Stimulated activated CD4-positive, alpha-beta T cell treated with anti-CD3 and anti-CD28 coated beads, Interleukin-4, amount 100 ng/mL, for 4 hours (primary cell): ENCODE results near the gene SSR2.

Experiments used
- DNase-seq, 2 experiments: peaks; one replicate each; pipeline ENCODE4 v3.0.0-alpha.2; 2020

Gene SSR2

GRCh38 chr1:155971910-155972809 lies 48.6 kb downstream of the SSR2 start:
- DNase-seq = no peak

GRCh38 chr1:155970531-155971167 lies 50.1 kb downstream of the SSR2 start:
- peak in 1 of 2 experiments; percentile 47 for DNase-seq

GRCh38 chr1:155969377-155969791 lies 51.4 kb downstream of the SSR2 start:
- no peak for DNase-seq

- DNase-seq = no peak
Measured at GRCh38 chr1:155968670-155969069, 52.1 kb downstream of the SSR2 start.

- no peak for DNase-seq
Measured at GRCh38 chr1:155968051-155968400, 52.7 kb downstream of the SSR2 start.

GRCh38 chr1:155967341-155968050 lies 53.3 kb downstream of the SSR2 start:
- DNase-seq = no peak

- DNase-seq = no peak
Measured at GRCh38 chr1:155966750-155967149, 54.0 kb downstream of the SSR2 start.

- DNase-seq = no peak
Measured at GRCh38 chr1:155966135-155966534, 54.6 kb downstream of the SSR2 start.

- DNase-seq = no peak
Measured at GRCh38 chr1:155964193-155964592, 56.6 kb downstream of the SSR2 start.

- no peak for DNase-seq
Measured at GRCh38 chr1:155962599-155963211, 58.0 kb downstream of the SSR2 start.

- DNase-seq = no peak
Measured at GRCh38 chr1:155961937-155962336, 58.8 kb downstream of the SSR2 start.

- no peak for DNase-seq
Measured at GRCh38 chr1:155960081-155960745, 60.5 kb downstream of the SSR2 start.
